ENCODE results near the gene RNF26.

RNF26 gene

DNA sequence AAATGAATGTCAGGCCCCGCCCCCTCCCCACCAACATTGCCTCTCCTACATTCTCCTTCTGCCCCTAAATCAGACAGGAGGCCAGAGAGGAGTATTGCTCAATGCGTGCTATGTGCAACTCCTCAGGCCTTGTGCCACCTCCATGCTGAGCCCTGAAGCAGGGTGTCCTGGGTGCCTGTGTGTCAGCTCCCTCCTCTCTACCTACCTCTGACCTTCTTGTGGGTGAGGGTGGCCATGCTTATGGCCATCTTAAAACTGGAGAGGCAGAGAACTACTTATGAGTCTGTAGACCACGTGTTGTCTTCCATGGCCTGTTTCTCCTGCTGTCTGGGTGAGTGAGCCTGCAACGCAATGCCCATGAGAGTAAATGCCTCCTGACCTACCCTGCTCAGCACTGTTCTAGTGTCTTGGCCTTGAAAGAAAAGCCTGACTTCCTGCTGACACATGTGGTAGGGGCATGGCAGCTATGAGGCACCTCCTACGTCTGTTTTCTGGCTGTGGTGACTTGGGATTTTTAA is 27.9 kb upstream of the RNF26 start:
- Histone ChIP-seq H3K27me3 (ENCODE audit: insufficient read depth, low read length) (no peaks in the 10 kb centered on the region), H3K4me3 (ENCODE audit: low read length) (no peak overlapping the region), H3K36me3 (ENCODE audit: insufficient read depth, low read length) (peaks cover 36% of the 10 kb centered on the region), H3K4me1 (ENCODE audit: insufficient read depth, low read length) (peaks cover 6% of the 10 kb centered on the region), H3K9me3 (ENCODE audit: low read length) (no peaks in the 10 kb centered on the region), H2AFZ (ENCODE audit: low read depth, low read length) (no peak overlapping the region)

DNA sequence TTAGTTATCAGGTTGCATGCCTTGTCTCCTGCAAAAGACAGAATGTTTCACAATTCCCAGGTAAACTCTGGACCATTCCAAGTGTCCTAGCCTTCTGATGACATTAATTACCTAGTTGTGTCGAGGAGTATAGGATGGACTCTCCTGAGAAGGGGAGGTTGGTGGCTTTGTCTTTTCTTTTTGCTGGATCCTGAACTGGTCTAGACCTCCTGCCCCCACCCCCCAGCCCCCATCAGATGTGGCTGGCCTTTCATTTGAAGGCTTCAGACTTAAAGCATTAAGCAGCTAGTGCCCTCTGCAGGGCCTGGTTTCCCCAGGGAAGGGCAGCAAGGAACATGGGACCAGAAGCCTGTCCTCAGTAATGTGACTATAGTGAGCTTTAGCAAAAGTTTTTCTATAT is 27.1 kb upstream of the RNF26 start:
- no peak overlapping the region for H3K4me3 ChIP-seq (ENCODE audit: low read length)
- H2AFZ ChIP-seq (ENCODE audit: low read depth, low read length) = no peak overlapping the region
- H3K4me1 ChIP-seq (ENCODE audit: insufficient read depth, low read length) = peaks cover 6% of the 10 kb centered on the region
- H3K9me3 ChIP-seq (ENCODE audit: low read length) = no peaks in the 10 kb centered on the region
- no peaks in the 10 kb centered on the region for H3K27me3 ChIP-seq (ENCODE audit: insufficient read depth, low read length)
- H3K36me3 ChIP-seq (ENCODE audit: insufficient read depth, low read length) = peaks cover 29% of the 10 kb centered on the region

DNA sequence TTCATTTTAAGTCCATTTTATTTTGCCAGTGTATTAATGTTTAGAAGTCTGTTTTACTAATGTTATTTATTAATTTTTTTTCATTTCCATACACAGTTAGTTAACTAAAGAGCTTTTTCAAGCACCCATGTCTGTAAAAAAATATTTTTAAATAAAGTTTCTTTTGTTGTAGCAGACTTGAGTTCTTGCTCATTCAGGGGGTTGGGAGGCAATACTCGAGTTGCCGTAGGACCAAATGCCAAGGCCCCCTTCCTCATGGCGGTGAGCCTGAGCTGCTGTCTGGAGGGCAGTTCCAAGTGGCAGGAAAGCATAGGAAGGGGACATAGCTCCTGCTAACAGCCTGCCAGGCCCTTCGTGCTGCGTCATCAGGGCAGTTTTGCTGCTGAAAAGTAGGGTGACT is 26.4 kb upstream of the RNF26 start:
- no peaks in the 10 kb centered on the region for H3K9me3 ChIP-seq (ENCODE audit: low read length)
- H3K4me3 ChIP-seq (ENCODE audit: low read length) = no peak overlapping the region
- no peaks in the 10 kb centered on the region for H3K27me3 ChIP-seq (ENCODE audit: insufficient read depth, low read length)
- H3K36me3 ChIP-seq (ENCODE audit: insufficient read depth, low read length) = peaks cover 25% of the 10 kb centered on the region
- H3K4me1 ChIP-seq (ENCODE audit: insufficient read depth, low read length) = peaks cover 6% of the 10 kb centered on the region
- H2AFZ ChIP-seq (ENCODE audit: low read depth, low read length) = no peak overlapping the region

DNA sequence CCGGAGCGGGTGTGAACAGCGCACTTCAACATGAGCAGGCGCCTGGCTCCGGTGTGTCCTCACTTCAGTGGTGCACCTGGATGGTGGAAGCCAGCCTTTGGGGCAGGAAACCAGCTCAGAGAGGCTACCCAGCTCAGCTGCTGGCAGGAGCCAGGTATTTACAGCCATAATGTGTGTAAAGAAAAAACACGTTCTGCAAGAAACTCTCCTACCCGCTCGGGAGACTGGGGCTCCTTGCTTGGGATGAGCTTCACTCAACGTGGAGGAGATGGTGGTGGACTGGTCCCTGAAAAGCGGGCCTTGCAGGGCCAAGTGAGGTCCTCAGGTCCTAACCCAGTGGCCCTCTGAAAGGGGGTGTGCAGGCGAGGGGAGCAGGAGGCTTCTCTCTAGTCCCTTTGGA is 24.9 kb upstream of the RNF26 start:
- Histone ChIP-seq H2AFZ (ENCODE audit: low read depth, low read length) (no peak overlapping the region), H3K36me3 (ENCODE audit: insufficient read depth, low read length) (peaks cover 12% of the 10 kb centered on the region), H3K4me3 (ENCODE audit: low read length) (no peak overlapping the region), H3K27me3 (ENCODE audit: insufficient read depth, low read length) (no peaks in the 10 kb centered on the region), H3K4me1 (ENCODE audit: insufficient read depth, low read length) (peaks cover 6% of the 10 kb centered on the region), H3K9me3 (ENCODE audit: low read length) (no peaks in the 10 kb centered on the region)

DNA sequence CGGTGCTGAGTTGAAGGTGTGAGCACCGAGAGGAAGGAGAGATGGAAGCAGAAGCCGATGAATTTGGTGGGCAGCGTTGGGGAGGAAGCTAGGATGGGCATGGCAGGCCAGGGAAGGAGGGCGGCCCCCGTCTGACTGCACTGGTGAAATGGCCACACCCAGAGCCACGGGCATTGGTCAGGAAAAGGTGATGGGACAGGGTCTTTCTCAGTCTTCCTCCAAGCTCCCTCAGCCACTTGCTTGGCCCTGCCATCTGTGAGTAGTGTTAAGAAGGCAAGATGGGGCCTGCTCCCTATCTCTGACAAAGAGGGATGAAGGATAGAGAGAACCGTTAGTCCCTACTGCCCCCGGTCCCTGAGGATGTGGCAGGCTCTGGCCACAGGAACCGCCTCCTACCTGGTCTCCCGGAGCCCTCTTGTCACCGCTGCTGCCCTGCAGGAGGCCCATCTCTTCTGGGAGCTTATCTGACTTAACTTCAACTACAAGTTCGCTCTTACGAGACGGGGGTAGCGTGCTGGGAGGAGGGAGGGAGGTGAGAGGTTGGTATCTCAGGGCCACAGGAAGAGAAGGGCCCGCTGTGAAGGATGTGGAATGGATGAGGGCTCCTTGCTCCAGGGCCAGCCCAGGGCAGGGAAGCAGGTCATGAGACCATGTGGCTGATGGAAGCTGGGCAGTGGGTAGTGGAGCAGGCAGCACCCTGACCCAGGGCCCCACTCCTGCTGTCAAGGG is 24.2 kb upstream of the RNF26 start:
- H3K36me3 ChIP-seq (ENCODE audit: insufficient read depth, low read length) = peaks cover 9% of the 10 kb centered on the region
- no peak overlapping the region for H2AFZ ChIP-seq (ENCODE audit: low read depth, low read length)
- no peak overlapping the region for H3K4me3 ChIP-seq (ENCODE audit: low read length)
- peaks cover 6% of the 10 kb centered on the region for H3K4me1 ChIP-seq (ENCODE audit: insufficient read depth, low read length)
- peaks cover 5% of the 10 kb centered on the region for H3K27me3 ChIP-seq (ENCODE audit: insufficient read depth, low read length)
- H3K9me3 ChIP-seq (ENCODE audit: low read length) = no peaks in the 10 kb centered on the region

DNA sequence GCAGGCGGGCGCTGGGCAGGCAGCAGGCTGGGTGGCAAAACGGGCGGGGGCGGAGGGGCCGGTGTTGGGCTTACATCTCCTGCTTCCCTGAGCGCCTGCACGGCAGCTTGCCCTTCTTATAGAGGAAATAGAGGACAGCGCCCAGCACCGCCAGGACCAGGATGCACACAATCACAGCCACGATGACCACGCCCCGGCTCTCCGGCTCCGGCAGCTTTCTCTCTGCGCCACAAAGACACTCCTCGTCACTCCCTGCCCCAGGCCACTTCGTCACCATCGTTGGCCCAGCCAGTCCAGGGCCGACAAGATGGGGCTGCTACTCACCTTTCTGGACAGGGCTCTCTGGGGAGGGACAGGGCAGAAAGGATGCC is 23.7 kb upstream of the RNF26 start:
- no peak overlapping the region for H3K4me3 ChIP-seq (ENCODE audit: low read length)
- H3K27me3 ChIP-seq (ENCODE audit: insufficient read depth, low read length) = peaks cover 10% of the 10 kb centered on the region
- H3K4me1 ChIP-seq (ENCODE audit: insufficient read depth, low read length) = peaks cover 11% of the 10 kb centered on the region
- H2AFZ ChIP-seq (ENCODE audit: low read depth, low read length) = no peak overlapping the region
- peaks cover 6% of the 10 kb centered on the region for H3K36me3 ChIP-seq (ENCODE audit: insufficient read depth, low read length)
- no peaks in the 10 kb centered on the region for H3K9me3 ChIP-seq (ENCODE audit: low read length)

DNA sequence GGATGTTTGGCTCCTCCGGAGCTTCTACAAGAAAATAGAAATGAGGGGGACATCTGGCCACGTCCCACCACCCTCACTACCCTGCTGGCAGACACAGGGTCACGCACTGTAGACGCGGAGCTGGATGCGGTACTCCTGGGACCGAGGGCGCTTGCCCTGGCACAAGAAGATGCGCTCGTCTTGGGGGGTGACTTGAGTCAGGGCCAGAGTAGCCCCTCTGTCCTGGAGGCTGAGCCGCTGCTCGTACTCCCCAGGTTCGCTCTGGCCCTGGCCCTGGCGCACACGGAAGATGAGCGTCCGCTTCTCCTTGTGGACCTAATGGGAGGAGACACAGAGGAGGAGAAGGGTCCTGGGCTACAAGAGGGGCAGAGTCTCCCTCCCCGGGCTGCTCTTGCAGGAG is 19.6 kb upstream of the RNF26 start:
- H3K27me3 ChIP-seq (ENCODE audit: insufficient read depth, low read length) = peaks cover 26% of the 10 kb centered on the region
- H3K9me3 ChIP-seq (ENCODE audit: low read length) = no peaks in the 10 kb centered on the region
- no peak overlapping the region for H2AFZ ChIP-seq (ENCODE audit: low read depth, low read length)
- H3K4me3 ChIP-seq (ENCODE audit: low read length) = no peak overlapping the region
- no peaks in the 10 kb centered on the region for H3K36me3 ChIP-seq (ENCODE audit: insufficient read depth, low read length)
- peaks cover 28% of the 10 kb centered on the region for H3K4me1 ChIP-seq (ENCODE audit: insufficient read depth, low read length)

DNA sequence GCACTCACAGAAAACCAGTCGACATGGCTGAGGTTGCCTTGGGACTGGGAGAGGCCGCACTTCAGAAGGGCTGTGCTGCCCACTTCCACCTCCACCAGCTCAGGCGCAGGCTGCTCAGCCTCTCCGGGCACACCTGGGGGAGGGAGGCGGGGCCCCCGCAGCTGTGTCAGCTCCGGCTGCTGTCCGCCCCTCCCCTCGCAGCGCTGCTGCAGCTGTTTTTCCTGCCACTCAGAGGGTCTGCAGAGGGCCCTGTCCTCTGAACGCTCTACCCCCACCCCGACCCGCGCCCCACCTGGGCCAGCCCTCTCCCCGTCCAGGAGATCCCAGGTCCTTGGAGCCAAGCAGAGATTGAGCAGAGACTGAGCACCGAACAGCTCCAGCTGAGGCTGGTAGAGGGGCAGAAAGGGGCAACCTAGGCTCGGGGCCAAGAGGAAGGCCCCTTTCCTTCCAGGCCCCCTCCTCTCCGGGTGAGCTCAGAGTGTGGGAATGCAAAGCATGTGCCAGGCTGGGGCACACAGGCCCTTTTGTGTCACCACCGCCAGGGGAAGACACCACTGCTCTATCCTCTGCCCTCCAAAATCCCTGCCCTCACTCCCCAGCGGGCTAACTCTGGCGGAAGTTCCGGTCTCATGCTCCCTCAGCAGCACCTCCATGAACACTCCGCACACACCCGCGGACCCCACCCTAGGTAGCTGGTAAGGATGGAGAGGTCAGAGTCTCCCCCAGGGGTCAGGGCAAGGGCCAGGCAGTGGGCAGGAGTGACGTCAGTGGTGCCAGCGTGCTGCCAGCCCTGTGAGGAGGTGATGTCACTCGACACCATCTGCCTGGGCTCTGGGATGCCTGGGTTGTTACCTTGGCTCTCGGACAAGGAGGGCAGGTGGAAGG is 19.0 kb upstream of the RNF26 start:
- Histone ChIP-seq H2AFZ (ENCODE audit: low read depth, low read length) (no peak overlapping the region), H3K4me3 (ENCODE audit: low read length) (peak overlapping the region; percentile 58), H3K27me3 (ENCODE audit: insufficient read depth, low read length) (peaks cover 26% of the 10 kb centered on the region), H3K36me3 (ENCODE audit: insufficient read depth, low read length) (no peaks in the 10 kb centered on the region), H3K9me3 (ENCODE audit: low read length) (no peaks in the 10 kb centered on the region), H3K4me1 (ENCODE audit: insufficient read depth, low read length) (peaks cover 33% of the 10 kb centered on the region)

DNA sequence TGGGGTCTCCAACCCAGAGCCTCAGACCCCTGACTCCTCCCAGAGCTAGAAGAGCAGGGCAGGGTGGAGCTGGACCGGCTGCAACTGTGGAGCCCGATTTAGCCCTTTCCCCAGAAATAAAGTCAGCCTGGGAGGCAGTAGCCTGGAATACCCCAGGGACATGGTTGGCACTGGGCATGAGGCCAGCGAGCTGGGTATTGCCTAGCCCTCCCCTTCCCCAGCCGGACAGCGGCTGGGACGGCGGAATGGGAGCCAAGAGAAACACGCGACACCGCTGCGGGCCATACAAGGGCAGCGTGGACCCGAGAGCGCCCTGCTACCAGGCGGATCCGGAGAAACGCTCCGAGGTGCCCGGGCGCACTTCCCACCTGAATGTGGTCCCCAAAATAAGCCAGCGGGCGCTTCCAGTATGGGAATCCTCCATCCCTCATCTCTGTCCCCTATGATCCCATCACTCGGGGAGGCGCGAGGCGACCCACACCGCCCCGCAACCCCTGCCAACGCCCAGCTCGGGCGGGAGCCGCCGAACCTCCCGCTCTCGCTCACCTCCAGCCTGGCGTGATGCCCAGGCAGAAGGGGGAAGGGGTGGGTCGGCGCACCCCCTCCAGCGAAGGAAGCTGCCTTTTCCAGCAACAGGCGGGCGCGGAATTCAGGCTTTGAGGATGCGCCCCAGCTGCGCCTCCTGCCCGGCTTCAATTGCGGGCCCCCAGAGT is 18.2 kb upstream of the RNF26 start:
- H3K4me3 ChIP-seq (ENCODE audit: low read length) = peak overlapping the region; percentile 58
- peak overlapping the region; percentile 87 for H2AFZ ChIP-seq (ENCODE audit: low read depth, low read length)
- no peaks in the 10 kb centered on the region for H3K36me3 ChIP-seq (ENCODE audit: insufficient read depth, low read length)
- no peaks in the 10 kb centered on the region for H3K9me3 ChIP-seq (ENCODE audit: low read length)
- H3K4me1 ChIP-seq (ENCODE audit: insufficient read depth, low read length) = peaks cover 36% of the 10 kb centered on the region
- peaks cover 26% of the 10 kb centered on the region for H3K27me3 ChIP-seq (ENCODE audit: insufficient read depth, low read length)

DNA sequence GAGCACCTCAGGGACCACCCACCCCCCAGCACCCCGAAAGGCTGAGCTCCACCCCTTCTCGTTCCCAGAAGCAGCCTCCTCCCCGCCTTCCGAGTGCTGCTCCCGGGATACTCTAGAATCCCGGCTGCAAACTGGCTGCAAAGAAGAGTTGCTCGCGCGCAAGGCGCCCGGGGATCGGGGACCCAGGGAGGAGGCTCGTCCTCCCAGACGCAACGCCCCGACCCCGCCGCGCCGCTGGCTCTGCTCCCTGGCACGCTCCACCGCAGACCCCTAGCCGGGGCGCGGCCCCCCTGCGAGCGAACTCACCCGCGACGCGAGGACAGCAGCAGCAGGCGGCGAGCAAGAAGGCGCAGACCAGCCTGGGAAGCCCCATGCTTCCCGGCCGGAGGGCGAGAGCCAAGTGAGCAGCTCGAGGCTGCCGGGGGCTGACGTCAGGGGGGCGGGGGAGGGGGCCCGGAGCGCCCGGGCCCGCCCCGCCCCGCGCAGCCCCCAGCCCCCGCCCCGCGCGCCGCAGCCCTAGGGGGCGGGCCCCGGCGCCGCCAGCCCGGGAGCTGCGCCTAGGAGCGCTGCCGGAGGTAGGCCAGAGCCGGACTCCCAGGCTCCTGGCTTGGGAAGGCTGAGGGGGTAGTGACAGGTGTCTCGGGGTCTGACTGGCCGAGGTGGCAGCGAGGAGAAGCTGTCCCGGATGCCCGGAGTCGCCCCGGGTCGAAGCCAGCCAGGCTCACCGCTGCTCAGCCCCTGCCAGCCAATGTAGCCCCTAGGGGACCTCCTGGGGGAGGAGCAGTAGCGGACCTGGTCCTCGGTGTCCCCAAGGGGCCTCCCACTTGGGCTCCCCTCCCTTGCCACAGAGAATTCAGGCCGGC is 17.4 kb upstream of the RNF26 start, which contains the start of gene MCAM:
Gene MCAM (minus strand): TSS at position 402 of the 863 bp plus-strand sequence. CDS start 29 bp downstream, at position 373.
- Histone ChIP-seq H3K27me3 (ENCODE audit: insufficient read depth, low read length) (peaks cover 26% of the 10 kb centered on the region), H3K4me3 (ENCODE audit: low read length) (peak within 1 kb of the TSS; percentile 58), H3K4me1 (ENCODE audit: insufficient read depth, low read length) (peaks cover 36% of the 10 kb centered on the region), H3K36me3 (ENCODE audit: insufficient read depth, low read length) (no peaks in the 10 kb centered on the region), H2AFZ (ENCODE audit: low read depth, low read length) (peak within 1 kb of the TSS; percentile 87), H3K9me3 (ENCODE audit: low read length) (no peaks in the 10 kb centered on the region)

DNA sequence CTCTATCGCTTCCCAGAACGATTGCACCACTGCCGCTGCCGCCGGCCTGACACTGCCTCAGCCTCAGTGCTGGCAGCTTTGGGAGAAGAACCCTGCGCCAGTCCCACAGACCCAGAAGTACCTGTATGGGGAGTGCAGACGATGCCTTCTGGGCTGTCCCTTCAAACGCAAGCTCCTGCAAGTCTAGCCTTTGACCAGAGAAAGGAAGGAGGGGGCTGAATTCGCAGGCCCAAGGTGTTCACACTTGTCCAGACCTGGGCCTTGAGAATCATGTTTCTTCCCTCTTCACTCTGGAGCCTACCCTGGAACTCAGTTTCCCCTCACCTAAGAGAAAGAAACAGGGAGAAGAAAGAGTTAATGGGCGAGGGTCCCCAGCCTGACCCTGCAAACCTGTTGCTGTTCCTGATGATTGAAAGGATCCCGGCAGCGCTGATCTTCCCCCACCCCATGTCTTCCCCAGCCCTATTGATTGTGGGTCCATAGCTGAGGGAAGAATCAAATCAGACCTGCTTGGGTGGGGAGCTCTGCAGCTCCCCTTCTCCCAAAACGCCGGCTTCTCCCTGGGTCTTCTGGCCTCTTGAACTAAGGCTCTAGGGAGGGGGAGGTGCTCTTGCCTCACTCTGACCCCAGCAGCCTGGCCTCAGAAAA is 16.6 kb upstream of the RNF26 start:
- H2AFZ ChIP-seq (ENCODE audit: low read depth, low read length) = peak overlapping the region; percentile 37
- no peaks in the 10 kb centered on the region for H3K36me3 ChIP-seq (ENCODE audit: insufficient read depth, low read length)
- peak overlapping the region; percentile 31 for H3K4me3 ChIP-seq (ENCODE audit: low read length)
- H3K4me1 ChIP-seq (ENCODE audit: insufficient read depth, low read length) = peaks cover 36% of the 10 kb centered on the region
- H3K27me3 ChIP-seq (ENCODE audit: insufficient read depth, low read length) = peaks cover 26% of the 10 kb centered on the region
- H3K9me3 ChIP-seq (ENCODE audit: low read length) = no peaks in the 10 kb centered on the region

All from neuron (in vitro differentiated cells).